Trophoblast cell (in vitro differentiated cells and primary cell): ENCODE results near the gene OR8D2.

ENCODE experiments used
- DNase-seq, 2 donors: peaks; one replicate each; pipeline ENCODE4 v3.0.0-alpha.2; 2016
- H2AFZ ChIP-seq: 2 replicates; pipeline ENCODE4 v1.6.1; 2013; ENCODE audit warnings: low read length, moderate library complexity, mild to moderate bottlenecking; ENCODE audit not compliant: insufficient read depth, poor library complexity
- H2AK5ac ChIP-seq: 2 replicates; pipeline ENCODE4 v1.6.1; 2013; ENCODE audit warnings: mild to moderate bottlenecking, low read length
- H2BK120ac ChIP-seq: 2 replicates; pipeline ENCODE4 v1.6.1; 2013; ENCODE audit warnings: low read length, mild to moderate bottlenecking, moderate library complexity; ENCODE audit not compliant: insufficient read depth, poor library complexity
- H2BK12ac ChIP-seq: 2 replicates; pipeline ENCODE4 v1.6.1; 2013; ENCODE audit warnings: mild to moderate bottlenecking, low read length, moderate library complexity
- H2BK5ac ChIP-seq: 2 replicates; pipeline ENCODE4 v1.6.1; 2013; ENCODE audit warnings: low read length, low read depth, moderate library complexity, mild to moderate bottlenecking; ENCODE audit not compliant: poor library complexity
- H3K14ac ChIP-seq: 2 replicates; pipeline ENCODE4 v1.6.1; 2013; ENCODE audit warnings: mild to moderate bottlenecking, low read length
- H3K18ac ChIP-seq: 2 replicates; pipeline ENCODE4 v1.6.1; 2013; ENCODE audit warnings: mild to moderate bottlenecking, low read length
- H3K23ac ChIP-seq: 2 replicates; pipeline ENCODE4 v1.6.1; 2013; ENCODE audit warnings: low read length
- H3K27ac ChIP-seq: 2 replicates; pipeline ENCODE4 v1.5.1; 2013; ENCODE audit warnings: low read depth, mild to moderate bottlenecking, inconsistent platforms, low read length, moderate library complexity
- H3K27me3 ChIP-seq: 2 replicates; pipeline ENCODE4 v1.6.1; 2013; ENCODE audit warnings: inconsistent platforms, mild to moderate bottlenecking, low read length, moderate library complexity; ENCODE audit not compliant: insufficient read depth
- H3K36me3 ChIP-seq, 2 experiments: 1 replicate in 1 of 2; 2 replicates in 1 of 2; pipeline ENCODE4 v1.6.1; 2013; ENCODE audit warnings: low read length in 2 of 2, mild to moderate bottlenecking in 2 of 2, moderate library complexity in 1 of 2; ENCODE audit not compliant: insufficient read depth in 2 of 2, control insufficient read depth in 1 of 2
- H3K4ac ChIP-seq: 2 replicates; pipeline ENCODE4 v1.6.1; 2013; ENCODE audit warnings: low read depth, mild to moderate bottlenecking, low read length, moderate library complexity
- H3K4me1 ChIP-seq, 2 experiments: 1 replicate in 1 of 2; 2 replicates in 1 of 2; pipeline ENCODE4 v1.6.1; 2013; ENCODE audit warnings: low read length in 2 of 2, mild to moderate bottlenecking in 2 of 2, moderate library complexity in 1 of 2; ENCODE audit not compliant: insufficient read depth in 2 of 2, control insufficient read depth in 1 of 2
- H3K4me2 ChIP-seq: 2 replicates; pipeline ENCODE4 v1.6.1; 2013; ENCODE audit warnings: inconsistent platforms, mild to moderate bottlenecking, low read length, moderate library complexity
- H3K4me3 ChIP-seq: 2 replicates; pipeline ENCODE4 v1.5.1; 2013; ENCODE audit warnings: mild to moderate bottlenecking, low read depth, low read length, inconsistent platforms
- H3K79me1 ChIP-seq: one replicate; pipeline ENCODE4 v1.6.1; 2013; ENCODE audit warnings: low read length
- H3K79me2 ChIP-seq: 2 replicates; pipeline ENCODE4 v1.6.1; 2013; ENCODE audit warnings: low read length, mild to moderate bottlenecking; ENCODE audit not compliant: control insufficient read depth, insufficient read depth, poor library complexity
- H3K9ac ChIP-seq: 2 replicates; pipeline ENCODE4 v1.6.1; 2013; ENCODE audit warnings: mild to moderate bottlenecking, low read length
- H3K9me3 ChIP-seq: 2 replicates; pipeline ENCODE4 v1.6.1; 2013; ENCODE audit warnings: low read depth, mild to moderate bottlenecking, control low read depth, inconsistent platforms, low read length; ENCODE audit not compliant: insufficient read depth
- H4K12ac ChIP-seq: 2 replicates; pipeline ENCODE4 v1.6.1; 2013; ENCODE audit warnings: low read depth, mild to moderate bottlenecking, low read length, moderate library complexity
- H4K8ac ChIP-seq: 2 replicates; pipeline ENCODE4 v1.6.1; 2013; ENCODE audit warnings: low read depth, mild to moderate bottlenecking, low read length, moderate library complexity
- H4K91ac ChIP-seq: one replicate; pipeline ENCODE4 v1.6.1; 2013; ENCODE audit warnings: low read depth, mild to moderate bottlenecking, low read length, moderate library complexity
- WGBS: extraction: QIAGEN DNeasy Blood & Tissue Kit; methylation state at CpG from one replicate; pipeline ENCODE4 v1.1.7; 2013; ENCODE audit warnings: missing lambda C conversion rate; ENCODE audit not compliant: insufficient read length, insufficient coverage; ENCODE audit errors: extremely low coverage; 5-methylcytosine and 5-hydroxymethylcytosine counted together

OR8D2 gene

GRCh38 chr11:124340142-124340447 lies 20.1 kb upstream of the OR8D2 start:
- no peak overlapping the region for H3K4me2 ChIP-seq
- no peak overlapping the region for H2AFZ ChIP-seq
- H3K18ac ChIP-seq = no peak overlapping the region
- H3K27ac ChIP-seq = no peak overlapping the region
- H3K79me2 ChIP-seq = no peaks in the 10 kb centered on the region
- no peak overlapping the region for H2AK5ac ChIP-seq
- H3K14ac ChIP-seq = no peak overlapping the region
- no peaks in the 10 kb centered on the region for H3K27me3 ChIP-seq
- H2BK120ac ChIP-seq = no peak overlapping the region
- H3K23ac ChIP-seq = no peak overlapping the region
- no peaks in the 10 kb centered on the region for H3K4me1 ChIP-seq
- no peaks in the 10 kb centered on the region for H3K79me1 ChIP-seq
- no peak overlapping the region for H2BK12ac ChIP-seq
- H4K8ac ChIP-seq = no peak overlapping the region
- no peak overlapping the region for H3K9ac ChIP-seq
- no peaks in the 10 kb centered on the region for H3K36me3 ChIP-seq
- H4K91ac ChIP-seq = no peak overlapping the region
- H2BK5ac ChIP-seq = no peak overlapping the region
- no peak overlapping the region for H4K12ac ChIP-seq
- H3K4ac ChIP-seq = no peak overlapping the region
- H3K9me3 ChIP-seq = no peaks in the 10 kb centered on the region
- H3K4me3 ChIP-seq = no peak overlapping the region
- no CpG with 5 or more reads among the region's 2 CpGs for WGBS
- DNase-seq = no peak

GRCh38 chr11:124339396-124340141 lies 19.6 kb upstream of the OR8D2 start:
- no peak overlapping the region for H3K9ac ChIP-seq
- H2BK12ac ChIP-seq = no peak overlapping the region
- H3K14ac ChIP-seq = no peak overlapping the region
- no peak overlapping the region for H3K27ac ChIP-seq
- H3K79me2 ChIP-seq = no peaks in the 10 kb centered on the region
- no CpG with 5 or more reads among the region's 6 CpGs for WGBS
- H3K27me3 ChIP-seq = no peaks in the 10 kb centered on the region
- no peak for DNase-seq
- no peak overlapping the region for H3K4me2 ChIP-seq
- no peaks in the 10 kb centered on the region for H3K9me3 ChIP-seq
- no peak overlapping the region for H2AFZ ChIP-seq
- H3K4me3 ChIP-seq = no peak overlapping the region
- no peaks in the 10 kb centered on the region for H3K79me1 ChIP-seq
- H4K91ac ChIP-seq = no peak overlapping the region
- H3K36me3 ChIP-seq = no peaks in the 10 kb centered on the region
- H3K4ac ChIP-seq = no peak overlapping the region
- no peak overlapping the region for H4K8ac ChIP-seq
- H3K23ac ChIP-seq = no peak overlapping the region
- no peak overlapping the region for H3K18ac ChIP-seq
- no peak overlapping the region for H4K12ac ChIP-seq
- no peak overlapping the region for H2BK5ac ChIP-seq
- H3K4me1 ChIP-seq = no peaks in the 10 kb centered on the region
- no peak overlapping the region for H2BK120ac ChIP-seq
- H2AK5ac ChIP-seq = no peak overlapping the region

- no peak overlapping the region for H3K18ac ChIP-seq
- no CpG with 5 or more reads among the region's 3 CpGs for WGBS
- H3K27me3 ChIP-seq = no peaks in the 10 kb centered on the region
- H3K23ac ChIP-seq = no peak overlapping the region
- DNase-seq = no peak
- H2BK12ac ChIP-seq = no peak overlapping the region
- no peak overlapping the region for H2AFZ ChIP-seq
- no peak overlapping the region for H3K9ac ChIP-seq
- no peaks in the 10 kb centered on the region for H3K79me2 ChIP-seq
- no peaks in the 10 kb centered on the region for H3K79me1 ChIP-seq
- no peaks in the 10 kb centered on the region for H3K9me3 ChIP-seq
- no peak overlapping the region for H4K8ac ChIP-seq
- no peak overlapping the region for H3K14ac ChIP-seq
- H4K91ac ChIP-seq = no peak overlapping the region
- H3K4ac ChIP-seq = no peak overlapping the region
- H3K4me1 ChIP-seq = no peaks in the 10 kb centered on the region
- no peak overlapping the region for H4K12ac ChIP-seq
- H2BK5ac ChIP-seq = no peak overlapping the region
- no peak overlapping the region for H2AK5ac ChIP-seq
- no peak overlapping the region for H3K27ac ChIP-seq
- no peak overlapping the region for H3K4me3 ChIP-seq
- no peak overlapping the region for H2BK120ac ChIP-seq
- H3K4me2 ChIP-seq = no peak overlapping the region
- H3K36me3 ChIP-seq = no peaks in the 10 kb centered on the region
Measured at GRCh38 chr11:124331873-124332272, 11.9 kb upstream of the OR8D2 start.

- no CpG with 5 or more reads among the region's 2 CpGs for WGBS
- Histone ChIP-seq H3K18ac (no peak overlapping the region), H3K23ac (no peak overlapping the region), H4K12ac (no peak overlapping the region), H3K4me2 (no peak overlapping the region), H3K79me1 (no peaks in the 10 kb centered on the region), H2AK5ac (no peak overlapping the region), H3K4me3 (no peak overlapping the region), H3K9ac (no peak overlapping the region), H3K36me3 (no peaks in the 10 kb centered on the region), H3K27me3 (no peaks in the 10 kb centered on the region), H3K14ac (no peak overlapping the region), H4K8ac (no peak overlapping the region), H3K9me3 (no peaks in the 10 kb centered on the region), H3K79me2 (no peaks in the 10 kb centered on the region), H2AFZ (no peak overlapping the region), H4K91ac (no peak overlapping the region), H2BK5ac (no peak overlapping the region), H3K27ac (no peak overlapping the region), H2BK12ac (no peak overlapping the region), H3K4me1 (no peaks in the 10 kb centered on the region), H2BK120ac (no peak overlapping the region), H3K4ac (no peak overlapping the region)
- DNase-seq = peak in 1 of 2 donors; percentile 6
Measured at GRCh38 chr11:124329787-124330478, 9.9 kb upstream of the OR8D2 start.
